GM19397 (cell line): ENCODE data around the gene SHISA8.

Experiments
- ATAC-seq: cut with Tn5 transposase; IDR thresholded peaks from one replicate; pipeline ENCODE4 v1.9.1; 2021; ENCODE audit warnings: mild to moderate bottlenecking, moderate library complexity; ENCODE audit not compliant: unreplicated experiment

The SHISA8 gene

DNA sequence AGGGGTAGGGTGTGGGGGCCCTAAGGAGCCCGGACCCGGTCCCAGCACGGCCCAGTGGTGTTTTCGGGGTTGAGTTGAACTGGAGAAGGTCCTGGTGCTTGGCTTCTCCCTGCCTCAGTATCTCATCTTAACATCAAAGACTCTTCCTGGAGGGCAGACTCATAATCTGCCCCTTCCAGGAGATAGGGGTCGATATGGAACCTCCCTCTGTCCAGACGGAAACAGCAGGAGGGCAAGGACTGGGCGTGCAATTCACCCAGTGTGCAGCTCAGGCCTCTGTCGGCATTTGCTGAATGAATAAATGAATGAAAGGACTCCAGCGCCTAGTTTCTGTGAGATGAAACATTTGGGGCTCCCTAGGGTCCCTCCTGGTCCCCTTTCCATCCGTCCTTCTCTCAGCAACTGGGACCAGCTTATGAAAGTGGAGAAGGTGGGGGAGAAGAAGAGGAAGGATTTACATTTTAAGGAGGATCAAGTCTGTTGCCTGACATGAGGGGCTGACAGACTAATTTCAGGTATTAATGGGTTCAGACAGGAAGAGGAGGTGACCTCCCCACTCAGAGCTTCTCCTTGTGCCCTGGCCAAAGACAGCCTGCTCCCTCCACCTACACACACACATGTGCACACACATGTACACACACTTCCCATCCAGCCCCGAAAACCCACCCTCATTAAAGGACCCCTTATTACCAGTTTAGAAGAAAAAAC lies 1.1 kb upstream of the SHISA8 start:
- ATAC-seq: no peak

DNA sequence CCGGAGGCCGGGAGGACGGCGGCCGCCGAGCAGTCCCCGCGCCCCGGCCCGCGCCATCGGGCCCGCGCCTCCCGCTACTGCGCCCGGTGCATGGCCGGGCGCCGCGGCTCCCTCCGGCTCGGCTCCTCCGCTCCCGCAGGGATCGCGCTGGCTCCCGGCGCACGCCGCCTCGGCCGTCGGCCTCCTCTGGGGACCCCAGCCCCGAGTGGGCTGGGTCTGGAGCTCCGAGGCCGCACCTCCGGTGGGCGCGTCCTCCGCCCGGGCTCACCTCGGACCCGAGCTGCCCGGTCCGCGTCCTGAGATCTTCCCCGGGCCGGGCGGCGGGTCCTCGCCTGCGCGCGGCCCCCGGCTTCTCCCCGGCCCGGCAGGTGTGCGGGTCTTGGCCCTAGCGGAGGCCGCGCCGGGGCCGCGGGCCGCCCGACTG lies 251 bp downstream of the SHISA8 start:
- ATAC-seq: no peak

DNA sequence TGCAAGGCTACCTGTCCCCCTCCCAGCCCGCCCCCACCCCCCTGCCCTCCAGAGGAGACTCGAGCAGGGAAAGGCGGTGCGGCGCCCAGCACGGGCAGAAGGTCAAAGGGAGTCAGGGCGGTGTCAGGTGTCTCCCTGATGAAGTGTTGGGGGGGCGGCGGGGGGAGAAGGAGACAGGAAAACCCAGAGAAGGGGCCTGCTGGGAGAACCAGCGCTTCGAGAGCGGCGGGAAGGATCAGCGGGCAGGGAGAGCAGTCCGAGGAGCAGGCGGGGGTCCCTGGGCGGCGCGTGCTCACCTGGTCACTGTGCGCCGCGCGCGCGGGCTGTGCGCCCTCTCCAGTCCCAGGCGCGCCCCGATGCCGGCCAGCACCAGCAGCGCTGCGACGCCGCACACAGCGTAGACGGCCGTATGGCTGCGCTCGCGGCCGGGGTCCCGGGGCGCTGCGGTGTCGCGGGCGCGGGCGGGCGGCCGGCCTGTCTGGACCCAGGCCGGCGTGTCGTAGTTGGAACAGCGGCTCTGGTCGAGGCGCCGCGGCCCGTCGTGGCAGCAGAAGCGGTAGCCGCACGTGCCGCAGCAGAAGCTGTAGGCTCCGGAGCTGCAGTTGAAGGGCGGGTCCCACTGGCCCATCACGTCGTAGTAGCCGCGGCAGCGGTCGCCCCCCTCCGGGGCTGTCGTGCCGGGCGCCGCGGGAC lies 886 bp downstream of the SHISA8 start:
- ATAC-seq: no peak

DNA sequence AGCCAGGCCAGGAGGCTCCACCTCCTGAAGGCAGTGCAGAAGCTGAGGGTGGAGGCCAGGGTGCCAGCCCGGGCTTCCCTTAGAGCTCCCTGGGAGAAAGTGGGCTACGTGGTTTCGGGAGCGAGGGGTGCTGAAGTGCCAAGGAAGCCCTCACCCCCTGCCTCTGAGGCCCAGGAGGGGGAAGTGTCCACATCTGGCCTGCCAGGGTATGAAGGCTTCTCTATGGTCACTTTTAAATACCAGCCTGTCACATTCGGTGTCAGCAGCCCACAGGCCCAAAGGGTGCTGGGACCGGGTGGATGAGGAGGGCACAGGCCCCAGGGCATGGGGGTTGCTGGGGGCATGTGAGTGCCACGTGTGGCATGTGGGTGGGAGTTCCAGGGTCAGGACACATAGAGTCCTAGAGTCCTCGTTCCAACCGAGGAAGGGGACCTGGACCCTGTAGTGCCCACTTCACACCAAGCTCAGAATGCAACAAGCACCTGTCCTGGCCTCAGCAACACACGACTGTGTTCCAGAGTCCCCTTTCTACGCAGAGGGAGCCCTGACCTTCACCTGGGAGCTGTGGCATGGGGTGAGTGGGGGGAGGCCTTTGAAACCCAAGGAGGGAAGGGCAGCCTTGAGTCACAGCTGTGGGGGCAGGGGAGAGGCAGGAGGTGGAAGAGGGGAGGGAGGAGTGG lies 1.7 kb downstream of the SHISA8 start:
- no peak for ATAC-seq

DNA sequence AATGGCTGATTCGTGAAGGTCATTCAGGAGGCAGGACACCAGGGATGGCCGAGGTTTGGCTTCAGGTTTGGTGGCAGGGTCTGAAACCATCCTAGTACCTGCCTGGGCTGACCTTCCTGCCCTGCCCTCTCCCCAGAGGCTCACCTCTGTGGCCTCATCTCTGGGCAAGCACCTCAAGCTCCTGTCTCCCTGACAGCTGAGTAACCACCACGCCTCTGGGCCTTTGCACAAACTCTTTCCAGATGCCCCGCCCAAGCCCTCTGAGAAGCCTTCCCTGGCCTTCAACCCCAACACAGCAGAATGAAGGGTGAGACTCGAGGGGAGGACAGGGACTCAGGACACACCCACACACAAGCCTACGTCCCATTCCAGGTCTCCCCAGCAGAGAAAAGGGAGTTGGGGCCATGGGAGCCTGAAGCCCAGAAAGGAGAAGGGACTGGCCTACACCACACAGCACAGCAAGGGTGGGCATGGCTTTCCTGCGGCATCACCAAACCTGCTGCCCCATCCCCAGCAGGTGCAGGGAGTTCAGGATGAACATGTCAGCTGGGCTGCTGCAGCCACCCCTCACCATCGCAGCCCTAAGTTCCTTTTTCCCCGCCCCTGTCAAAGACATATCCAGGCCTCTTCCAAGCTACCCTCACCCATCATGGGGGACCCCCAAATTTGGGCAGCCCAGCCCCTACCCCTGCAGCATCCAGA lies 2.4 kb downstream of the SHISA8 start:
- ATAC-seq: no peak

DNA sequence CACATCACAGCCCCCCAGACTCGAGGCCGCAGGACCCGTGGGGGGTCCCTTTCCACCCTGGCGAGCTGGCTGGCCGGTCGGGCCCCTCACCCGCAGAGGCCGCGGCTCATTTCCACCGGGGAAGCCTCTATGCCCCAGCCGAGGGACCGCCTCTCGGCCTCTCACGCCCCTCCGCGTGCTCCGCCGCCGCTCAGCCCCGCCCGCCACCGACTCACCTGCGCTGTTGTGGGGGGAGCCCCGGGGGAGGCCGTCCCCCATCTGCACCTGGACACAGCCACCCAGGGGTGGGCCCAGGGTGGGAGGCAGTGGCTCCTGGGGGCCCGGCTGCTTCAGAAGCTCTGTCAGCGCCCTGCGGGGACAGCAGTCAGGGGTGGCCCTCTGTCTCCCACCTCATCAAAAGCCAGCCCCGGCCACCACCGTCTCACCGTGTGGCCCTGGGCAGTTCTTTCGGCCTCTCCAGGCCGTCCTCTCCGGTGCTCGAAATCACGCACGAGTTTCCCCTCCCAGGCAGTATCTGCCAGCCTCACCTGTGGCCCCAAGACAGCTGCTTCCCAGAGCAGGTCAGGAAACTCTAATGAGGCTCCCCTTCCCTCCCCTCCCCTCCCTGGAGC lies 3.8 kb downstream of the SHISA8 start:
- ATAC-seq: no peak

DNA sequence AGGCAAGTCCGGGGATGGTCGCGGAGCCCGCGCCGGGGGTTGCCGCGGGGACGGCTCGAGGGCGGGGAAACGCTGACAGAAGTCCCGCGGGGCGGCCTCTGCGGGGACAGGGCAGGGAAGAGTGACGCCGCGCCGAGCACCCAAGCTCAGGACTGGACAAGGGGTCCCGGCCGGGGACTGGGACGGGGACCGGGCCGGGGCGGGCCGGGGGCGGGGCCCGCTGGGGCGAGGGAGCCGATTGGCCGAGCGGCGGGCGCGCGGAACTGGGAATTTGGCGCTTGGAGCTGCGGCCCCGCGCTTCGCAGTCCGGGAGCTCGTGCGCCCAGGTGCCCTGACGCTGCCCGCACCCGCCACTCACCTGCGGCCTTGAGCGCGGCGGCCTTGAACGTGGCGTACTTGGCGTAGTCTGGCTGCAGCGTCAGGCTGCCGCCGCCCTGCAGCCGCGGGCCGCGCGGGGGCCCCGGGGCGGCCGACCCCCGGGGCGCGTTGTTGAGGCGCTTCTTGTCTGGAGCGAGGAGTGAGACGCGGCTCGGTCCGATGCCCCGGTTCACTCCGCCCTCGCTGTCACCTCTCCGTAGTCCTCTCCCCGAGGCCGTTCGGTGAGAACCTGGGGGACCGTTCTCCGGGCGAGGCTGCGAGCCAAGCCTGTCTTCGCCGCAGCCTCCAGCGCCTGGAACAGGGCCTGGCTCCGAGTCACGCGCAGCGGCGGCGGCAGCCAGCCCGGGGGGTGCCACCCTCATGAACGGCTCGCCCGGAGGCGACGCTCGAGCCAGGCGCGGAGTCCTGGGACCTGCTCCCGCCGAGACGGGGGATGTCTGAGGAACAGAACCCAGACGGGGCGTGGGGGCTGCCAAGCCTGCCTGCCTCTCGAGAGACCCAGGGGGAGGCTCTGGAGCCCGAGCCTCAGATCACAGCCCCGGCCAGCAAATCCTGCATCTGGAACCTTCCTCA lies 4.5 kb downstream of the SHISA8 start:
- ATAC-seq: no peak

DNA sequence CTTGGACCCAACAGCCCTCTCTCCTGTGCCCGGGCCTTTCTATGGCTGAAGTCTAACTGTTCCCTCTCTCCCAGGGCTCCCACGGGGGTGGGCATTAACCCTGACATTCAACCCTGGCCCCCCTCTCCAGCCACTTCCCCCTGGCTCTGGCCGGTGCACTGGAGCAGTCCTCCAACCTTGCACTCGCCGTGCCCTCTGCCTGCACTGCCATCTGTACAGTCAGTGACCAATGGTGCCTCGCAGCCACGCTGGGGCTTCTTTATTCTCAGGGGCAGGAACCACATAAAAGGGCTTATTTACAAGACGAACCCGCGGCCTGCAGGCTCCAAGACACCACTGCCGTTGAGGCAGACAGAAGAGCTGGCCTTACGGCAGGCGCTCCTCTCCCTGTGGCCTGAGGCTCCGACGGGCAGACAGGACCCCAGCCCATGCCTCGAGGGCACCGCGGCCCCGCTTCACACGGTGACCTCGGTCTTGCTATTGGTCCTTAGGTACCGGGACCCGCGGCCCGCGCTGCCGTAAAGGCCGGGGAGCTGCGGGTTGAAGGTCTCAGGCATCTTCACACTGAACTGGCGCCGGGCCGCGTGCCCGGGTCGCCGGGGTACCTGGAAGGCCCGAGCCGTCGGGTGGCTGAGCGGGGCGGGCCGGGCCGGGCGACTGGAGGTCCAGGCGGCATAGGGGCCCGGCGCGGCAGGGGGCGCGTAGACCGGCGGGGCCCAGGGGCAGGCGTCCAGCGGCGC lies 5.4 kb downstream of the SHISA8 start:
- no peak for ATAC-seq

DNA sequence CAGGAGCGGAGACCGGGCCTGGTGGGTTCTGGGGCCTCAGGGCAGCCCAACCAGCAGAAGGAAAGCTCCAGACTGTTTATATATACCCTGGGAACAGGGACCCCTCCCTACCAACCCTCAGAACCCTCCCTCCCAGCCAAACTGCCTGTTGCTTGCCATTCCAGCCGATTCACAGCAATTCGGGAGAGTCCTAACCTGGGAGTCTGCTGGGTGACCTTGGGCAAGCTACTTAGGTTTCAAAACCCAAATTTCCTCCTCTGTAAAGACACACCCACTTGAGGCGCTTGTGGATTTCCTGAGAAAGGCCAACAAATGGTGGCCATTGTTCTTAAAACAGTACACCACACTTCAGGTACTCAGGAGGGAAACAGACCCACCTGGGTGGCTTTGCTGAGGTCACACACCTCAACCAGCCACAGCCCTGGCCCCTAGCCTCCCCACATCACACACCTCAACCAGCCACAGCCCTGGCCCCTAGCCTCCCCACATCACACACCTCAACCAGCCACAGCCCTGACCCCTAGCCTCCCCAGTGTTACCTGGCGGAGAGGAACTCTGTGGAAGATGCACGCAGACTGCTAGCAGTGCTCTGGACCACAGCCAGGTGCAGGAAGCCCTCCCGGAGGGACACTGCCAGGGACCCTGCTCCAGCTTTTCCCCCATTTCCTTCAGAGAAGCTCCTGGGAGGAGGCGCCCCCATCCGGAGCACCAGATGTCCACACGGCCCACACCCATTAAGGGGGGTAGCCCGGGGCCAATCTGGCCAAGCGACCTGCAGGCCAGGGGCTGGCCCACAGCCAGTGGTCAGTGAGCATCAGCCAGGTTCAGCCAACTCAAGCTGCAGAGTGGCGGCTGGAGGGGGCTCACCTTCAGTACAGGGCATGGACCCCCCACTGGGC lies 6.2 kb downstream of the SHISA8 start:
- no peak for ATAC-seq

DNA sequence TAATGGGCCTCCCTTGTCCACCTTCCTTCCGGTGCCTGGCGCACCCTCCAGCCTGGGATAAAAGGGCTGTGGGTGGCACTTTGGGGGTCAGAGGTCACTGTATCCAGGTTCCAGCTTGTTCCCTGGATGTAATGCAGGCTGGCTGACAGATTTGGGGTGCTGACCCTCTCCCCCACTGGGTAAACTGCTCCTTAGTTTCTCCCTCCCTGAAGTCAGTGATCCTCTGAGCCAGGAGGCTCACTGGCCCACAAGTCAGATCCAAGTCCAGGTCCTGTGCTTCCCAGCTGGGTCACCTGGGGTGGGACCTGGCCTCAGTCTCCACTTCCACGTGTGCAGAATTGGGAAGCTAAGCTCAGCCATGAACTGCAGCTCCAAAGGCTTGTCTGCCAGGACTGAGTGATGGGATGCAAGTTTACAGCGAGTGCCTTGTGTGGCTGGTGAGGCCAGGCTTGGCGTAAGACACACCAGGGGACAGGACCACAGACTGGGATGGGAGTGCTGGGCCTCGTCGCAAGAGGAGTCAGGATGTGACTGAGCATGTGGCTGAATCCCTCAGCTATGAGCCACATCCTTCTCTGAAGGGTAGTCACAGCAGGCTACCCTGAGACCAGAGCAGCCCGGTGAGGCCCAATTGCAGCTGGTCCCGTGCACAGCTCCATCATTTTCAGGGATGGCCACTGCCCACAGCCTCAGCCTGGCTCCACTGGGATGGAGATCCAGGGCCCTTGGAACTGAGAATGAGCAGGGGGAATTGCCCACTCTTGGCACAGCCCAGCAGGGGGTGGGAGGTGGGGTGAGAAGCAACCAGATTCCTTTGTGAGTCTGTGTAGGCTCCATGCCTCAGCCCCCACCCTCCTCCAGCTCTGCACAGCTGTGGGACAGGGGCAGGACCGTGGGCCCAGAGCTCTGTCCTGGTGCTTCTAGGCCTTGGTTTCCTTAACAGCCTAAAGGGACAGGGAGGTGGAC lies 7.2 kb downstream of the SHISA8 start:
- no peak for ATAC-seq

DNA sequence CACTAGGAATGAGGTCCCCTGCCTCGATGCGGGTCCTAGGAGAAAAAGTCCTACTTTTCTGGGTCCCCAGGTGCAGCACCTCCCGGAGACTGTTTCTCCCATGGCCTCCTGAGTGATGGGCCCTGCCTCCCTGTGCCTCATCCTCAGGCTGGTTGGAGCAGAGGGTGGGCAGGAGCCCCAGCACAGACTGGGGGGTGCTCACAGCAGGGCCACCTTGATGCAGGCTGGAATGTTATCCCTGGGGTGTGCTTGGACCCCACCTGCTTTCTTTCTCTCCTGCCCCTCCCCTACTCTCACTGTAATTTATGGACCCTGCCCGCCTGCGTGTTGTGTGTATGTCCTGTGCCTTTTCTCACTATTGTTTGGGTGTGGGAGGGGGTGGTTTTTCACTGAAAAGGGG lies 8.1 kb downstream of the SHISA8 start:
- ATAC-seq: no peak

DNA sequence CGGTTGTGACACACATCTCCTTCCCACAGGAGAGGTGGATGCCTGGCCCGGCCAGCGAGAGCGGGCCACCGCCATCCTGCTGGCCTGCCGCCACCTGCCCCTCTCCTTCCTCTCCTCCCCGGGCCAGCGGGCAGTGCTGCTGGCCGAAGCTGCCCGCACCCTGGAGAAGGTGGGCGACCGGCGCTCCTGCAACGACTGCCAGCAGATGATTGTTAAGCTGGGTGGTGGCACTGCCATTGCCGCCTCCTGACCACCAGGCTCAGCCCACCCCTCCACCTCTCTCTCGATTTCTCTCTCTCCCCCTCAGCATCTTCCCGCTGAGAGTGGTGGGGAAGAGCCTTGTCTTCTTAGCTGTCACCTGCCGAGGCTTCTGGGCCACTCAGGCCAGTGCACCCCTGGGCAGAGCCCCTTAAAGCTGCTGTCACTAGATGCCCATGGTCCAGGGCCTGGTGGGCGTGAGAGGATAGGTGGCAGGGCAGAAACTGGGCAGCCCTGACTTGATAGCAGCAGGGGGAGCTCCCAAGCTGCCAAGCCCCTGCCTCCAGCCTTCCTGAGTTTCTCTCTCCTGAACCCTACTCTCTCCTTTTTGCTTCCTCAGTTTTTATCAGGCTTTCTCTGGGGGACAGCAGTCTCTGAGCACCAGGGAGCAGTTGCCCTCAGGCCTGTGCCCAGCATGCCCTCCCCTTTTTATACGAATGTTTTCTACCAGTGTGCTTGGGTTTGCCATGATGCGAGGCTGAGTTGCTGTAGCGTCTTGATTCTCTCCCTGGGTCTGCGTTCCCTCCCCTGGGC lies 9.3 kb downstream of the SHISA8 start:
- no peak for ATAC-seq

DNA sequence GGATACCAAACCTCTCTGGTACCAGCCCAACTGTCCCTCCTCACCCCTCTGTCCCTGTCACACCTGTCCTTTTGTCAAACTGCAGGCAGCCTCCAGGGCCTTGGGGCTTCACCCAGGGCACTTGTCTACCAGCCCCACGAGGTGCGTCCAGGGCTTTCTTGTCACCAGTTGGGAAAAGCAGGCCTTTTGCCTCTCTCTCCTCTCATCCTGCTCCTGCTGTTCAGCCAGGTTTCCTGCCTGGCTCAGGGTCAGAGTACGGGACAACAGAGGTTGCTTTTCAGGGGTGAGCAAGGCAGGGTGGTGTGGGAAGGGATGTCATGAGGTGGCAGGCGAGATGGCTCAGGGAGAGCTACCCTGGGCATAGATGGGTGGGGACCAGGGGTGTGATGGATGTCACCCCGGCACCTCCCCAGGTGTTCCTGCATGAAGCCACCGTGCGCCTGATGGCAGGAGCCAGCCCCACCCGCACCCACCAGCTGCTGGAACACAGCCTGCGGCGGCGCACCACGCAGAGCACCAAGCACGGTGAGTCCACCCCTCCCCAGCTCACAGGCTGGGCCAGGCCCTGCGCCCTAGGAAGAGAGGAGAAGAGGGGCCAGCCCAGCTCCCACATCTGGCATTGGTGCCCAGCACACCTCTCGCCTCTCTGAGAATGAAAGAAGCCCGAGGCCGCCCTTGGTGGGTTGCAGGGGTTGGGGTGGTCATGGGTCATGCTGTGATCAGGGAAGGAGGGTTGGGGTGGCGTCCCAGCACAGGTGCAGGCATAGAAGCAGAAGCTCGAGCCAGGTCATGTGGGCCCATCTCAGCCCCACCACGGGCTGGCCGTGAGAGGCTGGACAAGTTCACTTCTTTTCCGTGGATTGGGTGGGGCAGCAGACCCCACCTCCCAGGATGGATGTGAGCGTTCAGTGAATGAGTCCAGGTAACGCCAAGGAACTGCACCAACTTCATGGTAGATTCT lies 10.1 kb downstream of the SHISA8 start:
- no peak for ATAC-seq

DNA sequence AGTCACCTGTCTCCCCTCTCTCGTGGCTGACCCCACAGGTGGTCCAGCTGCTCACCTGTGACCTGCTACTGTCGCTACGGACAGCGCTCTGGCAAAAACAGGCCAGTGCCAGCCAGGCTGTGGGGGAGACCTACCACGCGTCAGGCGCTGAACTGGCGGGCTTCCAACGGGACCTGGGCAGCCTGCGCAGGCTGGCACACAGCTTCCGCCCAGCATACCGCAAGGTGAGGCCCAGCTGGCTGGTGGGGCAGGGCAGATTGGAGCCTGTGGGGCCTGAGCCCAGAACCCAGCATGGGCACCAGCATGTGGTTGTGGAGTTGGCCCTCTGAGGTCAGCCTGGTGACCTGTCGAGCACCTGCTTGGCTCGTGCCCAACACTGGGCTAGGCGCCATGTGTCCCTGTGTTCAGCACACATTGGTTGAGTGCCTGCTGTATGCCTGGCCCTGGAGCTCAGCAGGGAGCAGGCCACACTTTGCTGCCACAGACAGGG lies 11.9 kb downstream of the SHISA8 start:
- ATAC-seq: no peak

DNA sequence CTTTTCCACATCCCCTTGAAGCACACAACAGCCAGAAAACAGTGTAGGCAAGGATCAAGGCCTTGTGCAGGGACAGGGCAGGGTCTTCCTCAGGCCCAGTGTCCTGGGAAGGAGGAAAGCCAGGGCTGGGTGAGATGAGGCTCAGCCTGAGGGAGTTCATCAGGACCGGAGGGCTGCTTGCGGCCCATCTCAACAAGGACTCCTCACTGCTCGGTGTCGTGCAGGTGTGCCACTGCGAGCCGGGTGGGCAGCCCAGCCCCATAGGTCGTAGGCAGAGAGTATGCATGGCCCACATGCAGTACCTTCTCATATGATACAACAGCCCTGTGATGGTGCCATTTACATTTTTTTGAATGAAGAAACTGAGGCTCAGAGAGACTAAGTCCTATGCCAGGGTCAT lies 12.9 kb downstream of the SHISA8 start:
- no peak for ATAC-seq
